ENCODE data around the gene PDE11A.

PDE11A gene

GRCh38 chr2:177592397-177592796, 480.2 kb downstream of the PDE11A start:
- DNase-seq: no peak

DNA sequence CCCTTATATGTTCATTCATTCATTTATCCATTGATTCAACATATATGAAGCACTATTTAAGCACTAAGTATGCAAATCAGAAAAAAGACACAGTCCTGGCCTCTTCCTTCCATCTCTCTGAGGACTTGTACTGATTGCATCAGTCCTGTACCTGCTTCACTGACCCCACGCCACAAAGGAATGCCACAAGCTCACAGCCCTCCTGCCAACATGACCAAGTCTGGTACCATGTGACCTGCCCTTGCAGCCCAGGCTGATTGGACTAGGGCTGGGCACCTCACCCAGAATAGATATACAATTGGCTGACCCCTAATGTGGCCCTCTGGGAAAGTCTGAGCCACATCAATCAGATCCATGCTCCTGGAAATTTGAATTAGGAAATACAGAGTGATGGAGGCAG, 483.4 kb downstream of the PDE11A start:
- no peak for DNase-seq

- no peak for DNase-seq
These were observed 483.9 kb downstream of the PDE11A start for GRCh38 chr2:177588671-177589070.

DNA sequence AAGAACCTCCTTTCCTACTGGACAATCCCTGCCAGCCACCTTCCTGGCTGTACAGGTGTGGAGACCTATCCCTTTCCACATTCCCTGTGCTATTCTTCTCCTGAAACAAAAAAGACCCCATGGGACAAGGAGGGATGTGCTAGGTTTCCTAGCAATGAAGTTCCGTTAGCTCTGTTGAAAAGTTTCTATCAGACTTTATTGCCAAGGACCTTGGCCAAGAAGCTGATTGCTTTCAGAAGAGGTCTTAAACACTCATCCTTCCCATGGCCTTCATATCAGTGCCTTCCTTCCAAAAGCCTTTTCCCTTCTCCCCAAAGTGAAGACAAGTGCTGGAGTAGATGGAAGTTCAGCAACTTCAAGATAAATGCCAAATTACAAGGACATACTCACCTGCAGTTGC, 485.2 kb downstream of the PDE11A start:
- no peak for DNase-seq

- no peak for DNase-seq
These were observed 486.4 kb downstream of the PDE11A start for GRCh38 chr2:177586154-177586553.

DNA sequence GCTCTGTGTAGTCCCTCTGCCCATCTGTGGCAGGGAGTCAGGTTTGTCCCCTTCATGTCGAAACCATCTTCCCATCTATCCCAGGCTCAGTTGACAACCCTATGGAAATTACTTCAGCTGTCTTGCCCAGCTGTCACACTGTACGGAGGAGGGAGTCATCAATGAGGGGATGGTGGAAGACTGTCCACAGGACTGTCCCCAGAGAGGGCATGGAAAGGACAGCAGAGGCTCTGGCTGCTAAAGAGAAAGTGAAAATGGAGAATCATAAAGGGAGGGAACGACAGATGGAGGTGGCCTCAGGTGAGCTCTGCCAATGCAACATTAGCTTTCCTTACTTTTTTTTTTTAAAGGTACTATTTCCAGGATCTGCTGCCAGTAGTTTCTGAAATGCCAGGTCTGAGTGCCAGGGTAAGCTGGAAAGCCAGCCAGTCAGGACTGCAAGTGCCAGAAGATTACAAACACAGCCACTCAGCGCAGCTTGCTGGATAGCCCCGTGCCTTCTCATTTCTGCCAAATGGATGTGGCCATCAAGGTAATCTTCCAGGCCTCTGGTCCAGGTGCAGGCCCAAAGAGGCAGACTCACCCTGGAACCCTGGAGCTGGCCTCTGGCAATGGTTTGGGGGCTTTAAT, 487.2 kb downstream of the PDE11A start:
- DNase-seq: no peak

- no peak for DNase-seq
These were observed 488.4 kb downstream of the PDE11A start for GRCh38 chr2:177584030-177584692.

GRCh38 chr2:177582000-177582399, 490.6 kb downstream of the PDE11A start:
- no peak for DNase-seq

DNA sequence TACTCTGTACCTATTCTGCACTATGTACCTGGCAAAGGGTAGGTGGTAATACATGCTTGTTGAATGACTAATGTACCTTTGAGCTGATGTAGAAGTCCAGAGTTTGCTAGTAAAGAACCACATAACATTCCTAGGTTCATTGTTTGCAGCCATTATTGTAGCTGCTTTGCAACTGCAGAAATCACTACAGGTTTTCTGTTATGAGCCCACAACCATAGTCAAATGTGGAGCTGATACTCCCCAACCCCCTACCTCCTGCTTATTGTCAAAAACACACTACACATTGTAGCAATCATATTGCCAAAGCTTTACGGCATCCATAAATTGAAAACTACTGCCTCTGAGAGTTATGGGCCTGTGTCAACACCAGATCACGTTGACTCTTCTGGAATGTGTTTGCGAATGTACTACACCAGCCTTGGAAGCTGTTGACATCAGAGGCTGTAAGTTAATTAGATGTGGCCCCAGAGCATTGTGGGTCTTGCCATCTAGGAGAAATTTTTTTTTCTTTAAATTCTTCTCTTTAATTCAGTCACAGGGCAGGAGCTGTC, 493.0 kb downstream of the PDE11A start:
- no peak for DNase-seq

DNA sequence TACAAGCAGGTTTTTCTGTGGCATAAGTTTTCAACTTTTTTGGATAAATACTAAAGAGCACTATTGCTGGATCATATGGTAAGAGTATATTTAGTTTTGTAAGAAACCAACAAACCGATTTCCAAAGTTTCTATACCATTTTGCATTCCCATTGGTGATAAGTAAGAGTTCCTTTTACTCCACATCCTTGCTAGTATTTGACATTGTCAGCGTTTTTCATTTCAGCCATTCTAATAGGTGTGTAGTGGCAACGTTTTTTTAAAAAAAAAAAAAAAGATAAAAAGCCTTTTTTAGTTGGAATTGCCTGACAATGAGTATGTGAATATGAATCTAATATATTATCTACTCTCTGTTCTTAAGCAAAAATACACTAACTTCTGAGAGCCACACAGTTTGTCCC, 494.1 kb downstream of the PDE11A start:
- DNase-seq: no peak

DNA sequence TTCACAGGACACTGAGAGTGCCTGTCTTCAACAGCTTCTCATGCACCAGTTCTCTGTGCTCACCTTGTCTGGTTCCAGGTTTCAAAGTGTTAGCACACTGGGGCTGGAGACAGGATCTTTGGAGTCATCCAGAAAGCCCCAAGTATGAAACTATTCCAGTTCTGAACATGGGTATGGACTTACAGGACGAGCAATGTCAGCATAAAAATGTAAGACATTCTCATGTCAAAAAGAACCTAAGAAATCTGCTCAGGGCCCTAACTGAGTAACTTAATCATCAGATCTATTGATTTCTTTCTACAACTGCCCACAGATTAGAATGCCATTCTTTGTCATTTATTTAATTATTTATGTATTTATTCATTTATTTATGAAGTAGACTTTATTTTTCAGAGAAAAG, 495.5 kb downstream of the PDE11A start:
- no peak for DNase-seq

DNA sequence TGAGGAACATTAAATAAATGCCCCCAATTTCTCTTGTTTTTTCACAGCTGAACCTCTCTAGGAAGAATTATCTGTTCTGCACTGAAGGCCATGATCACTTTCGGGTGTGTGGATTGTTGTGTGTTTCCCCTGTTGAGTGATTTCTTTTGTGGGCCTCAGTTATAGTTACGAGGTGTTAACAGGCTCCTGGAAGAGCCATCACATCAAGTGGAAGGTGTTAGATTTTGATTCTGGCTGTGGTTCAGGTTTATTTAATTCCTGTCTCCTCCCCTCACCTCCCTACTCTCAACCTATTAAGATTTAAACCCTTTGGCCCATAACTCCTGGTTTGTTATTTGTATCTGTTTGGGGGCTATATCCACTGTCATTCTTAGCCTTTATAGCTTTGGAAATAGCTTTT, 497.2 kb downstream of the PDE11A start:
- DNase-seq: no peak

GRCh38 chr2:177574356-177574755, 498.2 kb downstream of the PDE11A start:
- no peak for DNase-seq
